Adrenal gland (tissue), 5 donors: ENCODE data around the gene MYT1.

Experiments
- CTCF ChIP-seq, 6 experiments: fragments of 450-650 bp in 4 of 6; fragments of 200-600 bp in 2 of 6; sonication (generic) in 1 of 6; IDR thresholded peaks; 1 replicate in 5 of 6; 2 replicates in 1 of 6; pipeline versions ENCODE4 v1.5.1 to v1.8.0; 2016 to 2021; ENCODE audit warnings: antibody characterized with exemption in 6 of 6, mild to moderate bottlenecking in 2 of 6, moderate library complexity in 1 of 6
- POLR2A ChIP-seq, 2 donors: fragments of 450-650 bp; IDR thresholded peaks; one replicate each; pipeline ENCODE4 v1.6.1; 2017; ENCODE audit warnings: antibody characterized with exemption in 2 of 2, mild to moderate bottlenecking in 2 of 2, moderate library complexity in 1 of 2
- donor health status: DM: no; HTN: no; CAD: no.

GRCh38 chr20:64143018-64143801 lies 21.0 kb upstream of the MYT1 start:
- TF ChIP-seq CTCF (IDR thresholded peaks at IDR 0.05) (no peak), POLR2A (IDR thresholded peaks at IDR 0.05) (no peak)
